Kidney (tissue), 14 donors: Measurements from ENCODE around the gene HLA-DMB. TPM values are rescaled to one million over a fixed set of nuclear protein-coding genes. Genes with fewer than 3 reads are reported as not detected.

Experiments
- DNase-seq, 5 donors: peaks; one replicate each; pipeline ENCODE4 v3.0.0-alpha.2; 2013 to 2020
- FAIRE-seq: peaks from 2 replicates; lab custom pipeline; 2012; peaks lifted over from hg19 to GRCh38; lab: Jason Lieb, UNC
- H3K27ac ChIP-seq, 2 donors: one replicate each; pipeline ENCODE4 v1.7.0; 2013; ENCODE audit warnings: low read depth in 2 of 2, low read length in 2 of 2, inconsistent platforms in 1 of 2
- H3K27me3 ChIP-seq: one replicate; pipeline ENCODE4 v1.7.1; 2013; ENCODE audit warnings: low read length, inconsistent platforms; ENCODE audit not compliant: control insufficient read depth, insufficient read depth
- H3K36me3 ChIP-seq, 3 donors: one replicate each; pipeline versions ENCODE4 v1.7.0 to v1.7.1; 2013; ENCODE audit warnings: low read length in 3 of 3, control low read depth in 1 of 3, inconsistent platforms in 1 of 3; ENCODE audit not compliant: insufficient read depth in 3 of 3, control insufficient read depth in 2 of 3
- H3K4me1 ChIP-seq, 3 donors: one replicate each; pipeline versions ENCODE4 v1.7.0 to v1.7.1; 2013; ENCODE audit warnings: low read length in 3 of 3, inconsistent platforms in 1 of 3, low read depth in 1 of 3; ENCODE audit not compliant: control insufficient read depth in 2 of 3, insufficient read depth in 2 of 3
- H3K4me3 ChIP-seq, 3 donors: one replicate each; pipeline versions ENCODE4 v1.7.0 to v1.8.1; 2013; ENCODE audit warnings: low read length in 3 of 3, control low read depth in 1 of 3, inconsistent platforms in 1 of 3
- H3K9ac ChIP-seq, 3 donors: one replicate each; pipeline versions ENCODE4 v1.7.0 to v1.7.1; 2013; ENCODE audit warnings: low read length in 3 of 3, control low read depth in 1 of 3, inconsistent platforms in 1 of 3
- H3K9me3 ChIP-seq, 3 donors: one replicate each; pipeline versions ENCODE4 v1.7.0 to v1.7.1; 2013; ENCODE audit warnings: low read length in 3 of 3, control low read depth in 1 of 3, inconsistent platforms in 1 of 3; ENCODE audit not compliant: control insufficient read depth in 2 of 3, insufficient read depth in 1 of 3
- intact Hi-C: fragments of 100-400 bp; cut with DNase I; formaldehyde crosslinking; loops from one replicate; pipeline ENCODE4 v1.11.1; 2022
- polyA plus RNA-seq: library from polyadenylated mRNA; stranded (reverse); fragments of 350-450 nt; fragmentation: Illumina TruSeq; extraction: RNeasy Lipid Tissue Mini Kit (QIAGEN cat#74804); gene quantifications from one replicate; pipeline ENCODE4 v1.2.3, GENCODE V29; 2014; ENCODE audit warnings: low read depth, low replicate concordance; ENCODE audit not compliant: insufficient read depth
- total RNA-seq: library from RNA; stranded (reverse); fragmentation: NEBNext Ultra II Directional; extraction: Animal tissue kit (Norgen Biotek cat#: 25700); gene quantifications from one replicate; pipeline ENCODE4 v1.2.1, GENCODE V29; 2021
- TF ChIP-seq, protein P1 (sequence below): IDR thresholded peaks from 3 replicates; pipeline ENCODE4 v1.5.1; 2012; ENCODE audit warnings: mild to moderate bottlenecking, moderate library complexity, borderline replicate concordance; ENCODE audit not compliant: insufficient read depth; ENCODE audit errors: extremely low read depth
- donor health status: control.
- donor health status: control.
- donor health status: control.
- donor health status: control.
- donor health status: control.
- donor health status: DM: yes; HTN: yes; CAD: no.
- donor health status: Normal renal cell carcinoma (clear cell type).

Gene HLA-DMB
- total and polyA plus RNA-seq, 2 donors from 2014 or later = 45.5 to 78.0 TPM

DNA sequence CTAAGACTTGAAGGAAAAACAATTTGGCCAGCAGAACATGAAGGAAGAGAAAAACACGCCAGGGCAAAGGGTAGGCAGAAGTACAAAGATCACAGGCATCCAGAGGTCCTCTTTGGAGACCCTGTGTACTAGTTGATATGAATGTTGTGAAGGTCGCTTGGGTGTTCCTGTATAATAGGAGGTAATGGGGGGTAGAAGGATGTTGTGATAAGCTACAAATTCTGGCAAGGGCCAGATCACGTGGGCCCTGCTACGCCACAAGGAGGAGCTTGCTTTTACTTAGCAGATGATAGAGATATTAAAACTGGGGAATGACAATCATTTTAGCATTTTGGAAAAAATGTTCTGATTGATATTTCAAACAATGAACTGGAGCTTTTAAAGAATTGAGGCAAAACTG lies 12.9 kb upstream of the HLA-DMB start:
- no peaks in the 10 kb centered on the region for H3K9me3 ChIP-seq
- intact Hi-C loops = no loop called here
- H3K9ac ChIP-seq = no peak overlapping the region
- H3K27me3 ChIP-seq = no peaks in the 10 kb centered on the region
- H3K27ac ChIP-seq = peak overlapping the region in 1 of 2 donors; percentile 68
- DNase-seq = no peak
- TF ChIP-seq, protein P1, sequence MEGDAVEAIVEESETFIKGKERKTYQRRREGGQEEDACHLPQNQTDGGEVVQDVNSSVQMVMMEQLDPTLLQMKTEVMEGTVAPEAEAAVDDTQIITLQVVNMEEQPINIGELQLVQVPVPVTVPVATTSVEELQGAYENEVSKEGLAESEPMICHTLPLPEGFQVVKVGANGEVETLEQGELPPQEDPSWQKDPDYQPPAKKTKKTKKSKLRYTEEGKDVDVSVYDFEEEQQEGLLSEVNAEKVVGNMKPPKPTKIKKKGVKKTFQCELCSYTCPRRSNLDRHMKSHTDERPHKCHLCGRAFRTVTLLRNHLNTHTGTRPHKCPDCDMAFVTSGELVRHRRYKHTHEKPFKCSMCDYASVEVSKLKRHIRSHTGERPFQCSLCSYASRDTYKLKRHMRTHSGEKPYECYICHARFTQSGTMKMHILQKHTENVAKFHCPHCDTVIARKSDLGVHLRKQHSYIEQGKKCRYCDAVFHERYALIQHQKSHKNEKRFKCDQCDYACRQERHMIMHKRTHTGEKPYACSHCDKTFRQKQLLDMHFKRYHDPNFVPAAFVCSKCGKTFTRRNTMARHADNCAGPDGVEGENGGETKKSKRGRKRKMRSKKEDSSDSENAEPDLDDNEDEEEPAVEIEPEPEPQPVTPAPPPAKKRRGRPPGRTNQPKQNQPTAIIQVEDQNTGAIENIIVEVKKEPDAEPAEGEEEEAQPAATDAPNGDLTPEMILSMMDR = no peak
- FAIRE-seq = no peak
- H3K4me1 ChIP-seq = peaks cover 0 to 7% (median 4%) of the 10 kb centered on the region in 3 donors
- H3K4me3 ChIP-seq = no peak overlapping the region
- H3K36me3 ChIP-seq = no peaks in the 10 kb centered on the region

DNA sequence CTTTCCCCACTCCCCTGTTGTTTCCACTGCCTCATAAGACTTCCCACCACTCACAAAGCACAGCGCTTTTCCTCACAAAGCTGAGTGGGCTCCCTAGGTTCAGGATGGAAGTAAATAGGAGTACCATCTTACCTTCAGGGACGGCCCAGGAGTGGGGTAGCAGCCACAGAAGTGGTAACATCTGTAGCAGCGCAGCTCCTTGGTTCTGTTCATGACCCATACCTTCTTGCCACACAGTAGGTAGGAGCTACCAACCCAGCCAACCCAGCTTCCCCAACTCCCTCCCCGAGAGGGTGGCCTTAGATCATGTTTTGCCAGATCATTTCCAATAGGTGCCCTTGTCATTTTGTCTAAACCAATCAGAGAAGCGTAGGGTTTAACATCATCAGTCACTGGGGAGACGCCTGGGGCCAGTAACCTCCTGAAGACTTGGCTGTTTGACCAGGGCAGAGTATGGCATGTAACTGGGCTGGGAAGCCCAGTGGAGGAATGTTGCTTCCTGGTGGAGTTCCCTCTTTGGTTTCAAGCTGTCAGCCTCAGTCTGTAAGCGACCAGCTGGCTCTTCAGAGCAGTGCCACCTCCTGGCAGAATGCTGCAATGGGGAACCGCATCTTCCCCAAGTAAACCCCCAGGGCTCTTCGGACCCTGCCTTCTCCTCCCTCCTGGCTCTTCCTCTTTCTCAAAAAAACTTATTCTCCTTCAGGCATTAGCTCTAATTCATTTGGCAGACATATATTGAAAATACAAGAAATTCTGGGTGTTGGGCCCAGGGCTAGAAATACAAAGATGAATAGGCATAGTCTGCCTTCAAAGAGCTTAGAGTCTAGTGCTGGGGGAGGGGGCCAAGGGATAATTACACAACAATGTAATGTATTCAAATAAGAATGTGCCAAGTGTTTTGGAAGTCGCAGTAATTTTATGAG lies 12.2 kb upstream of the HLA-DMB start, which contains the start of gene HLA-DMA:
HLA-DMA (minus strand) TSS at position 281 of the 923 bp plus-strand sequence; CDS start at position 220, 61 bp downstream.
- no peaks in the 10 kb centered on the region for H3K27me3 ChIP-seq
- TF ChIP-seq, protein P1 = peak; percentile 76
- H3K36me3 ChIP-seq = no peaks in the 10 kb centered on the region
- peak within 1 kb of the TSS; percentile 31 to 61 (median 58) for H3K4me3 ChIP-seq
- peak within 1 kb of the TSS in 2 of 3 donors; percentile 30 to 55 for H3K9ac ChIP-seq
- FAIRE-seq (peak; percentile 99), DNase-seq (peak; percentile 67 to 92 (median 83))
- intact Hi-C loops = no loop called here
- H3K4me1 ChIP-seq = peaks cover 0 to 7% (median 4%) of the 10 kb centered on the region in 3 donors
- H3K27ac ChIP-seq = peak within 1 kb of the TSS; percentile 75 to 85
- no peaks in the 10 kb centered on the region for H3K9me3 ChIP-seq

DNA sequence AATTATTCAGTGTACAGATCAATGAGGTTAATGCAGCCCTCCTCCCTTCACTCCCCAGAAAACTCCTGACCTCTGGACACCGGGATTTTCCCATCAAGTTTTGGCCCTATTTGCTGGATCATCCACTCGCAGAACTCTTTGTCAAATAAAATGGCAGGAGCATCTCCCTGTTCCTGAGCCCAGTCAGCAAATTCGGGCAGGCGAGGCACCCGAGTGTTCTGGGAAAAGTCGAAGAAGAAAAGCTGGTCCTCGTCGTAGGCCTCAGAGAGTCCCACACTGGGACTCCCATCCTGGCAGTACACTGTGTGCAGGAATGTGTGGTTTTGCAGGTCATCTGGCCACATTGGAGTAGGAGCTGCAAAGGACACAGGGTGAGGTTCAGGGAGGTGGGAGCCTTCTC lies 9.6 kb upstream of the HLA-DMB start:
- no peaks in the 10 kb centered on the region for H3K27me3 ChIP-seq
- TF ChIP-seq, protein P1 = no peak
- H3K27ac ChIP-seq = no peak overlapping the region
- FAIRE-seq (no peak), DNase-seq (no peak)
- H3K4me3 ChIP-seq = no peak overlapping the region
- peaks cover 2 to 7% (median 4%) of the 10 kb centered on the region in 3 donors for H3K4me1 ChIP-seq
- intact Hi-C loops = no loop called here
- H3K9ac ChIP-seq = no peak overlapping the region
- H3K9me3 ChIP-seq = no peaks in the 10 kb centered on the region
- H3K36me3 ChIP-seq = no peaks in the 10 kb centered on the region
